Neural progenitor cell (in vitro differentiated cells): ENCODE data around the gene PKD2L1. TPM values are rescaled to one million over a fixed set of nuclear protein-coding genes. Genes with fewer than 3 reads are reported as not detected.
"Not testable (repeated sequence)": the region's sequence is repeated elsewhere in the genome, so short reads cannot be mapped to it uniquely, and the experiment has no call there.

Source experiments
- DNase-seq: peaks from one replicate; pipeline ENCODE4 v3.0.0-alpha.2; 2016; ENCODE audit warnings: low spot score
- H2AFZ ChIP-seq: fragments of 200-600 bp; sonication (generic); replicated peaks from 2 replicates; pipeline ENCODE4 v1.6.1; 2016; ENCODE audit warnings: antibody characterized with exemption
- H3F3A ChIP-seq: fragments of 200-600 bp; sonication (generic); 2 replicates; pipeline ENCODE4 v1.6.1; 2016; ENCODE audit warnings: antibody characterized with exemption, low read depth
- H3K27ac ChIP-seq: fragments of 200-600 bp; sonication (generic); 2 replicates; pipeline ENCODE4 v1.5.1; 2016; ENCODE audit warnings: mild to moderate bottlenecking
- H3K27me3 ChIP-seq: fragments of 200-600 bp; sonication (generic); 2 replicates; pipeline ENCODE4 v1.6.1; 2016; ENCODE audit warnings: mild to moderate bottlenecking, moderate library complexity
- H3K36me3 ChIP-seq: fragments of 200-600 bp; sonication (generic); 2 replicates; pipeline ENCODE4 v1.5.1; 2016
- H3K4me1 ChIP-seq: fragments of 200-600 bp; sonication (generic); 2 replicates; pipeline ENCODE4 v1.6.1; 2016; ENCODE audit warnings: mixed run types
- H3K4me2 ChIP-seq: fragments of 200-600 bp; sonication (generic); 2 replicates; pipeline ENCODE4 v1.6.1; 2016
- H3K4me3 ChIP-seq: fragments of 200-600 bp; sonication (generic); 2 replicates; pipeline ENCODE4 v1.5.1; 2016
- H3K79me2 ChIP-seq: fragments of 200-600 bp; sonication (generic); 2 replicates; pipeline ENCODE4 v1.6.1; 2016; ENCODE audit warnings: low read depth
- H3K9ac ChIP-seq: fragments of 200-600 bp; sonication (generic); 2 replicates; pipeline ENCODE4 v1.6.1; 2016
- H3K9me3 ChIP-seq: fragments of 200-600 bp; sonication (generic); 2 replicates; pipeline ENCODE4 v1.5.1; 2016; ENCODE audit warnings: low read depth
- H4K20me1 ChIP-seq: fragments of 200-600 bp; sonication (generic); 2 replicates; pipeline ENCODE4 v1.6.1; 2016; ENCODE audit warnings: low read depth
- H3K27ac Mint-ChIP-seq: 3 replicates; pipeline ENCODE4 v1.8.0; 2021; ENCODE audit warnings: mixed read lengths
- H3K27me3 Mint-ChIP-seq: 2 replicates; pipeline ENCODE4 v1.8.0; 2022; ENCODE audit warnings: low read depth, mild to moderate bottlenecking, inconsistent platforms, moderate library complexity, mixed read lengths; ENCODE audit not compliant: insufficient read depth
- H3K36me3 Mint-ChIP-seq: 3 replicates; pipeline ENCODE4 v1.8.0; 2021; ENCODE audit warnings: mixed read lengths
- H3K4me1 Mint-ChIP-seq: 3 replicates; pipeline ENCODE4 v1.8.0; 2021; ENCODE audit warnings: mixed read lengths
- H3K4me3 Mint-ChIP-seq: 3 replicates; pipeline ENCODE4 v1.8.0; 2021; ENCODE audit warnings: mild to moderate bottlenecking, moderate library complexity, mixed read lengths
- H3K9me3 Mint-ChIP-seq: 3 replicates; pipeline ENCODE4 v1.8.0; 2020; ENCODE audit warnings: mixed read lengths
- EZH2 ChIP-seq: fragments of 200-600 bp; sonication (generic); IDR thresholded peaks from 2 replicates; pipeline ENCODE4 v1.6.1; 2017; ENCODE audit warnings: antibody characterized with exemption, mild to moderate bottlenecking, moderate library complexity
- EZH2phosphoT487 ChIP-seq: fragments of 200-600 bp; sonication (generic); IDR thresholded peaks from 2 replicates; pipeline ENCODE4 v1.6.1; 2017; ENCODE audit warnings: antibody characterized with exemption
- total RNA-seq: library from RNA; depleted of rRNA; stranded (reverse); fragments of >200 nt; gene quantifications from 2 replicates; pipeline ENCODE4 v1.2.3, GENCODE V29; 2015; ENCODE audit warnings: low replicate concordance
- TF ChIP-seq, protein P1 (sequence below): fragments of 200-600 bp; sonication (generic); IDR thresholded peaks from 2 replicates; pipeline ENCODE4 v1.5.1; 2017; ENCODE audit warnings: antibody characterized with exemption, mild to moderate bottlenecking

The PKD2L1 gene
- not detected in 2 replicates for total RNA-seq

GRCh38 chr10:100330079-100330478, at the start of gene PKD2L1:
PKD2L1 (minus strand) TSS chr10:100330228; CDS start chr10:100330103, 125 bp downstream.
- TF ChIP-seq, protein P1, sequence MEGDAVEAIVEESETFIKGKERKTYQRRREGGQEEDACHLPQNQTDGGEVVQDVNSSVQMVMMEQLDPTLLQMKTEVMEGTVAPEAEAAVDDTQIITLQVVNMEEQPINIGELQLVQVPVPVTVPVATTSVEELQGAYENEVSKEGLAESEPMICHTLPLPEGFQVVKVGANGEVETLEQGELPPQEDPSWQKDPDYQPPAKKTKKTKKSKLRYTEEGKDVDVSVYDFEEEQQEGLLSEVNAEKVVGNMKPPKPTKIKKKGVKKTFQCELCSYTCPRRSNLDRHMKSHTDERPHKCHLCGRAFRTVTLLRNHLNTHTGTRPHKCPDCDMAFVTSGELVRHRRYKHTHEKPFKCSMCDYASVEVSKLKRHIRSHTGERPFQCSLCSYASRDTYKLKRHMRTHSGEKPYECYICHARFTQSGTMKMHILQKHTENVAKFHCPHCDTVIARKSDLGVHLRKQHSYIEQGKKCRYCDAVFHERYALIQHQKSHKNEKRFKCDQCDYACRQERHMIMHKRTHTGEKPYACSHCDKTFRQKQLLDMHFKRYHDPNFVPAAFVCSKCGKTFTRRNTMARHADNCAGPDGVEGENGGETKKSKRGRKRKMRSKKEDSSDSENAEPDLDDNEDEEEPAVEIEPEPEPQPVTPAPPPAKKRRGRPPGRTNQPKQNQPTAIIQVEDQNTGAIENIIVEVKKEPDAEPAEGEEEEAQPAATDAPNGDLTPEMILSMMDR = no peak
- TF ChIP-seq EZH2 = no peak
- Histone ChIP-seq H3K4me3 (no peak within 1 kb of the TSS), H3K9me3 (no peaks in the 10 kb centered on the region), H3K27ac (no peak within 1 kb of the TSS), H2AFZ (no peak within 1 kb of the TSS), H3F3A (peaks cover 2% of the 10 kb centered on the region), H4K20me1 (peaks cover under 1% of the 10 kb centered on the region), H3K79me2 (no peaks in the 10 kb centered on the region), H3K27me3 (peaks cover 63% of the 10 kb centered on the region), H3K4me1 (peaks cover 5% of the 10 kb centered on the region), H3K4me2 (no peak within 1 kb of the TSS), H3K36me3 (no peaks in the 10 kb centered on the region), H3K9ac (no peak within 1 kb of the TSS)
- H3K36me3 Mint-ChIP-seq = no peaks in the 10 kb centered on the region
- H3K4me1 Mint-ChIP-seq = peaks cover 24% of the 10 kb centered on the region
- no peaks in the 10 kb centered on the region for H3K9me3 Mint-ChIP-seq
- peaks cover 9% of the 10 kb centered on the region for H3K27me3 Mint-ChIP-seq
- no peak within 1 kb of the TSS for H3K27ac Mint-ChIP-seq
- H3K4me3 Mint-ChIP-seq = no peak within 1 kb of the TSS
- no peak for DNase-seq

DNA sequence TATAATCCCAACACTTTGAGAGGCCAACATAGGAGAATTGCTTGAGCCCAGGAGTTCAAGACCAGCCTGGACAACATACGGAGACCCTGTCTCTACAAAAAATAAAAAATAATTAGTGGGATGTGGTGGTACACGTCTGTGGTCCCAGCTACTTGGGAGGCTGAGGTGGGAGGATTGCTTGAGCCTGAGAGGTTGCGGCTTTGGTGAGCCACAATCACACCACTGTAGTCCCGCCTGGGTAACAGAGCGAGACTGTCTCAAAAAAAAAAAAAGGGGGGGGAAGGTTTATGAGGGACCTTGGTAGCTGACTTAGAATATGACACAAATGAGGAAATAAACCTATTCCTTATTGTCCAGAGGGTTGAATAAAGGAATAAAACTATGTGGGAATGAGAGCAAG, 47.8 kb upstream of the PKD2L1 start:
- Mint-ChIP-seq H3K9me3 (no peaks in the 10 kb centered on the region), H3K4me3 (no peak overlapping the region), H3K4me1 (peaks cover 14% of the 10 kb centered on the region), H3K27me3 (no peaks in the 10 kb centered on the region), H3K27ac (no peak overlapping the region), H3K36me3 (peaks cover 26% of the 10 kb centered on the region)
- Histone ChIP-seq H3K4me2 (no peak overlapping the region), H2AFZ (no peak overlapping the region), H3K79me2 (peaks cover 38% of the 10 kb centered on the region), H3K9me3 (no peaks in the 10 kb centered on the region), H3K4me3 (no peak overlapping the region), H4K20me1 (no peaks in the 10 kb centered on the region), H3K27ac (no peak overlapping the region), H3K36me3 (no peaks in the 10 kb centered on the region), H3K27me3 (no peaks in the 10 kb centered on the region), H3K9ac (no peak overlapping the region), H3F3A (peaks cover 26% of the 10 kb centered on the region), H3K4me1 (peaks cover 5% of the 10 kb centered on the region)
- no peak for DNase-seq
- no peak for TF ChIP-seq EZH2
- TF ChIP-seq EZH2phosphoT487 = no peak
- TF ChIP-seq, protein P1 = no peak

GRCh38 chr10:100376656-100377055, 46.6 kb upstream of the PKD2L1 start:
- not testable (repeated sequence) for H3K9me3 ChIP-seq, H3K4me3 ChIP-seq, H2AFZ ChIP-seq, H4K20me1 ChIP-seq, H3K36me3 ChIP-seq, H3K27me3 ChIP-seq, H3K27ac ChIP-seq, H3K9ac ChIP-seq, H3K27me3 Mint-ChIP-seq, H3K9me3 Mint-ChIP-seq, DNase-seq
- peak overlapping the region; percentile 43 for H3K4me2 ChIP-seq
- peaks cover 17% of the 10 kb centered on the region for H3K36me3 Mint-ChIP-seq
- peaks cover 14% of the 10 kb centered on the region for H3K4me1 ChIP-seq
- peaks cover 38% of the 10 kb centered on the region for H3K79me2 ChIP-seq
- H3K27ac Mint-ChIP-seq = peak overlapping the region; percentile 20
- peaks cover 14% of the 10 kb centered on the region for H3K4me1 Mint-ChIP-seq
- H3F3A ChIP-seq = peaks cover 38% of the 10 kb centered on the region
- peak overlapping the region; percentile 54 for H3K4me3 Mint-ChIP-seq

- not testable (repeated sequence) for H3K27ac Mint-ChIP-seq, H3K36me3 ChIP-seq, DNase-seq, H4K20me1 ChIP-seq, H3K27me3 Mint-ChIP-seq, H3K27me3 ChIP-seq, H3K36me3 Mint-ChIP-seq, H3K9me3 ChIP-seq, H3K4me3 Mint-ChIP-seq, H2AFZ ChIP-seq, H3K9me3 Mint-ChIP-seq
- Histone ChIP-seq H3F3A (peaks cover 53% of the 10 kb centered on the region), H3K4me2 (peak overlapping the region; percentile 86), H3K4me3 (peak overlapping the region; percentile 65), H3K79me2 (peaks cover 38% of the 10 kb centered on the region), H3K27ac (peak overlapping the region; percentile 99), H3K9ac (peak overlapping the region; percentile 77), H3K4me1 (peaks cover 31% of the 10 kb centered on the region)
- H3K4me1 Mint-ChIP-seq = peaks cover 32% of the 10 kb centered on the region
Observed at GRCh38 chr10:100374677-100375353, 44.8 kb upstream of the PKD2L1 start.
